Measurements from ENCODE around the gene MRPS27.

The MRPS27 gene

DNA sequence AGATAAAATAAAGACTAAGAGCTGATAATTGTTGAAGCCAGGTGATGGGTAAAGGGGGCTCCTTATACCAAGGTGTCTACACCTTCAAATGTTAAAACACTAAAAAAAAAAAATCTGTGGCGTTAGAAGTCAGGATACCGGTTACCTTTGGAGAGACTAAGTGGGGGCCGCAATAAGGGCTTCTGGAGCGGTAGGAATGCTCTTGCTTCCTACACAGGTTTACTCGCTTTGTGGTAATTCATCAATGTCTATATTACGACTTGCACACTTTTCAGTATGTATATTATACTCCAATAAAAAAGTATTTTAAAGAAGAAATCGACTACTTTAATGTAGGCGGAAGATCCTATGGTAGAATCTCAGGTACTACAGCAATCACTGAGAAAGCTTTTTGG lies 12.5 kb downstream of the MRPS27 start:
- Mint-ChIP-seq H3K9me3 (peaks cover 13% of the 10 kb centered on the region), H3K4me1 (peaks cover 30% of the 10 kb centered on the region), H3K36me3 (ENCODE audit: low read depth) (peaks cover 51% of the 10 kb centered on the region), H3K27ac (peak overlapping the region; percentile 98), H3K4me3 (peak overlapping the region; percentile 91), H3K27me3 (ENCODE audit: low read depth, poor library complexity) (no peaks in the 10 kb centered on the region)
- no peak for DNase-seq
- TF ChIP-seq, protein P1, sequence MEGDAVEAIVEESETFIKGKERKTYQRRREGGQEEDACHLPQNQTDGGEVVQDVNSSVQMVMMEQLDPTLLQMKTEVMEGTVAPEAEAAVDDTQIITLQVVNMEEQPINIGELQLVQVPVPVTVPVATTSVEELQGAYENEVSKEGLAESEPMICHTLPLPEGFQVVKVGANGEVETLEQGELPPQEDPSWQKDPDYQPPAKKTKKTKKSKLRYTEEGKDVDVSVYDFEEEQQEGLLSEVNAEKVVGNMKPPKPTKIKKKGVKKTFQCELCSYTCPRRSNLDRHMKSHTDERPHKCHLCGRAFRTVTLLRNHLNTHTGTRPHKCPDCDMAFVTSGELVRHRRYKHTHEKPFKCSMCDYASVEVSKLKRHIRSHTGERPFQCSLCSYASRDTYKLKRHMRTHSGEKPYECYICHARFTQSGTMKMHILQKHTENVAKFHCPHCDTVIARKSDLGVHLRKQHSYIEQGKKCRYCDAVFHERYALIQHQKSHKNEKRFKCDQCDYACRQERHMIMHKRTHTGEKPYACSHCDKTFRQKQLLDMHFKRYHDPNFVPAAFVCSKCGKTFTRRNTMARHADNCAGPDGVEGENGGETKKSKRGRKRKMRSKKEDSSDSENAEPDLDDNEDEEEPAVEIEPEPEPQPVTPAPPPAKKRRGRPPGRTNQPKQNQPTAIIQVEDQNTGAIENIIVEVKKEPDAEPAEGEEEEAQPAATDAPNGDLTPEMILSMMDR (IDR thresholded peaks at IDR 0.05), result no peak

DNA sequence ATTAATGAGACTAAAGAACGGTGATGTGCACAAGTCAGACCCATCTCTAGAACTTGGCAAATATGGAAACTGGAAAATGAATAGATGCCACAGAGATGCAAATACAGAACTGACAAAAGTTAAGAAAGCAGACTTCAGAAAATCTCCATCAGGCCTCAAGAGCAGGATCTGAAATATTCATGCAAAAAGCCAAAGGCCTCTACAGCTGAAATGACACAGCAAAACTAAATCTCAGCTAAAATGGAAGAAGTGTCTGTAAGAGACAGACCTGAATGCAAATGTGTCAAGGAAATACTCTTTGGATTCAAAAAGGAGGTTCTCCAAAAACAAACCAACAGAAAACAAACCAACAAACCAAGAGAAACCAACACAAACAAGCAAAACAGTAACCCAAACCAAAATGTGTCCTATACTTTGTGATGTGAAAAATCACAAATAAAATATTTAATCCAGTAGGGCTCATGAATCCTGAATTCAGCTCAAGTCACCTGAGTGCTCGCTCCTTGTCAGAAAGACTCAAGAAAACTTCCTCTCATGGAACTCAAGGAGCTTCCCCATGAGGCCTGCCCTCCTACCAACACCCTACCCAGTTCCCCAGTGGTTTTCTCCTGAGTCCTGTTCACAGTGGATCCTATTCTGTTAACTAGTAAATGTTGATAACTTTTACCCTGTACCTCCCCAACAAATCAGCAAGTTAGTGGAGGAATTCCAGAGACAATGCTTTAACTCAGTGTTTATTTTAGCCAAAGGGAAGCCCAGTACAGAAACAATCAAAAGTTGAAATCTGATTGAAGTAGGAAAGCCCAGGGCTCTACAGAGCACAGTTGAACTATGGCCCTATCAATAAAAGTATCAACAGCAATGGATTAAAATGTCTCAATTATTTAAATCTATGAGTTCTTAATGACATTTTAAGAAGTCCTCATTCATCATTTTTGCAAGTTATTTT lies 14.6 kb downstream of the MRPS27 start:
- peaks cover 39% of the 10 kb centered on the region for H3K4me1 Mint-ChIP-seq
- peaks cover 49% of the 10 kb centered on the region for H3K36me3 Mint-ChIP-seq (ENCODE audit: low read depth)
- H3K9me3 Mint-ChIP-seq, result peaks cover 13% of the 10 kb centered on the region
- TF ChIP-seq, protein P1 (IDR thresholded peaks at IDR 0.05), result no peak
- H3K4me3 Mint-ChIP-seq, result no peak overlapping the region
- DNase-seq, result no peak
- H3K27ac Mint-ChIP-seq, result peak overlapping the region; percentile 68
- H3K27me3 Mint-ChIP-seq (ENCODE audit: low read depth, poor library complexity), result no peaks in the 10 kb centered on the region

DNA sequence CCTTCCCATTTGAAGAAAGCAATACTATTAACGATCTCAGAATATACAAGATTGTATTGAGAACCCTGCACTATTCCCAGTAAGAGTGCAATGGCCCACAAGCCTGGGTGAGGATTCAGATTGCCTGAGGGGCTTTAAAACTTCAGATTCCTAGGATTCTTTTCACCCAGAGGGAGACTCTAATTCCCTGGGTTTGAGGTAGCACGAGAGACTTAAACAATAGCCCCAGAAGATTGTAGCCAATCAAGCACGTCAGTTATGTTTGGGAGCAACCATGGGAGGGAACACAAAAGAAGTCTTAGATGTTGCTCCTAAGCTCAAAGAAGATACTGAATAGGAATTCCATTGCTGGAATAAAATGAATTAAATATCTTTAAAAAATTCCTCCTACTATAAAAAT lies 17.9 kb downstream of the MRPS27 start:
- Mint-ChIP-seq H3K27ac (peak overlapping the region; percentile 74), H3K27me3 (ENCODE audit: low read depth, poor library complexity) (no peaks in the 10 kb centered on the region), H3K4me3 (no peak overlapping the region), H3K36me3 (ENCODE audit: low read depth) (peaks cover 55% of the 10 kb centered on the region), H3K9me3 (peaks cover 13% of the 10 kb centered on the region), H3K4me1 (peaks cover 29% of the 10 kb centered on the region)
- TF ChIP-seq, protein P1 (IDR thresholded peaks at IDR 0.05), result no peak
- no peak for DNase-seq

DNA sequence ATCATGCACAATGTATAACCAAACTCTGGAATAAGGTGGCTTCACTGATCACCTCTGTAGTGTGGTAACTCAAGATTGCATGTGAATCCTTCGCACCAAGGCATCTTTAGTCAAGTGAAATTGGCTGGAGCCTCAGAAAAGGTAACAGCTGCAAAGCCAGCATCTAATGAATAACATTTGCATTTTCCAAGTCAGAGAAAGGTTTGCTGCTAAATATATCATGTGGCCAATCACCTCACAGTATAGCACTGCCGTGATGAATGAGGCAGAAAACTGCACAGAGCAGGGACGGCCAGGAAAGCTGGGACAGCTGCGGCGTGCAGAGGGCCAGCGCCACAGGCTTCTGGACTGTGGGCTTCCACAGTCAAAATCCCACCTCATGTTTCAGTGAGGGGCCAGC lies 18.5 kb downstream of the MRPS27 start:
- H3K36me3 Mint-ChIP-seq (ENCODE audit: low read depth), result peaks cover 55% of the 10 kb centered on the region
- peaks cover 27% of the 10 kb centered on the region for H3K4me1 Mint-ChIP-seq
- H3K27ac Mint-ChIP-seq, result no peak overlapping the region
- TF ChIP-seq, protein P1 (IDR thresholded peaks at IDR 0.05), result no peak
- no peak overlapping the region for H3K4me3 Mint-ChIP-seq
- no peak for DNase-seq
- peaks cover 13% of the 10 kb centered on the region for H3K9me3 Mint-ChIP-seq
- H3K27me3 Mint-ChIP-seq (ENCODE audit: low read depth, poor library complexity), result no peaks in the 10 kb centered on the region

- peaks cover 13% of the 10 kb centered on the region for H3K9me3 Mint-ChIP-seq
- H3K4me1 Mint-ChIP-seq, result peaks cover 23% of the 10 kb centered on the region
- H3K27ac Mint-ChIP-seq, result no peak overlapping the region
- TF ChIP-seq, protein P1 (IDR thresholded peaks at IDR 0.05), result no peak
- no peak for DNase-seq
- H3K4me3 Mint-ChIP-seq, result no peak overlapping the region
- H3K36me3 Mint-ChIP-seq (ENCODE audit: low read depth), result peaks cover 60% of the 10 kb centered on the region
- H3K27me3 Mint-ChIP-seq (ENCODE audit: low read depth, poor library complexity), result no peaks in the 10 kb centered on the region
Observed at GRCh38 chr5:72300590-72301339, 19.3 kb downstream of the MRPS27 start.

All from nephron progenitor cell (in vitro differentiated cells).